NCI-H2171 treated with DMSO at 0.1 percent for 48 hours (cell line): ENCODE results near the gene ATG2A.
A peak's percentile ranks its signal among the peaks of the same experiment; 100 is the strongest.

ENCODE experiments used
- DNase-seq: peaks from one replicate; lab custom pipeline; 2025; lab: John Stamatoyannopoulos, UW

Gene ATG2A

DNA sequence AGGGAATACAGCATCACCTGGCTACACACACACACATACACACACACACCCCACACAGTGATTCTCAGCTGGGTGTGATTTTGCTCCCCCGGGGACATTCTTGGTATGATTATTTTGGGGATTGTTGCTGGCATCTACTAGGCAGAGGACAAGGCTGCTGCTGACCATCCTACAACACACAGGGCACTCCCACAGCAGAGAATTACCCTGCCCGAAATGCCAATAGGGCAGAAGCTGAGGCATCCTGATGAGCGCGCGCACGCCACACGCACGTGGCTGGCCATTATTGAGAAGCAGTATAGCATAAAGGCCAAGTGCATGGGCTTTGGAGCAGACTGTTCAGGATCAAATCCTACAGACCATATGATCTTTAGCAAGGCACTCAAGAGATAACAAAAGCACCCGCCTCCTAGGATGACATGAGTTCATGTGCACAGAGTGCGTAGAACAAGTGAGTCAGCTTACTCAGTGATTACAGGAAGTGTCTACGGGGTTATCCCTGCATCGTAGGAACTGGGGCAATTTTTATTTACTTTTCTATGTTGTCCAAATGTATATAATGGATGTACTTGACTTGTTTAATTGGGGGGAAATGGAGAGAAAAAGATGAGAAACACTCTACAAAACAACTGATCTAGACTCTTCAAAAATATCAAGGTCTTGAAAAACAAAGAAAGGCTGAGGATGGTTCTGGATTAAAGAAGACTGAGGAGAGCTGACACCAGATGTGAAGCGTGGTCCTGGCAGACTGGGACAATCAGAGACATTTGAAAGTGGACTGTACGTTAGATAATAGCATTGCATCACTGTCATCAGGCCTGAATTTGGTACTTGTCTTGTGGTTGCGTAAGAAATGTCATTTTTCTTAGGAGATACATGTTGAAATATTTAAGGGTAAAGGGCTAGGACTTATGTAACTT is 31.4 kb downstream of the ATG2A start:
- DNase-seq = no peak

DNA sequence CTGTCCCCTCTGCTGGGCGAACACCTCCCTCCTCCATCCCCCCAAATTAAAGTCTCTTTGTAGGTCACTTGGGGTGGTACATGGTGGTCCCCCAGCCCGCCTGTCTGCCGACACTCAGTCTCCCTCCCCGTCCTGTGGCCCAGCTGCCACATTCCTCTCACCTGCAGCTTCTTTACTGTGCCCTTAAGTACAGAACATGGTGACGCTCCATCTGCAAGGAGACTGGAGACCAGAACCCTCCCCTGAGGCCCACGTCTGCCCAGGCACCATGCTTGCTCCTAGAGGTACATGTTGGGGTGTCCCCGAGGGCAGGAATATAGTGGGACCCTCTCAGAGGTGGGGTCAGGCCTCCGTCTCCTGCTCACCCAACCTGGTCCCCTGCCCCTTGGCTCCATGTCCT is 33.0 kb downstream of the ATG2A start:
- DNase-seq = no peak

DNA sequence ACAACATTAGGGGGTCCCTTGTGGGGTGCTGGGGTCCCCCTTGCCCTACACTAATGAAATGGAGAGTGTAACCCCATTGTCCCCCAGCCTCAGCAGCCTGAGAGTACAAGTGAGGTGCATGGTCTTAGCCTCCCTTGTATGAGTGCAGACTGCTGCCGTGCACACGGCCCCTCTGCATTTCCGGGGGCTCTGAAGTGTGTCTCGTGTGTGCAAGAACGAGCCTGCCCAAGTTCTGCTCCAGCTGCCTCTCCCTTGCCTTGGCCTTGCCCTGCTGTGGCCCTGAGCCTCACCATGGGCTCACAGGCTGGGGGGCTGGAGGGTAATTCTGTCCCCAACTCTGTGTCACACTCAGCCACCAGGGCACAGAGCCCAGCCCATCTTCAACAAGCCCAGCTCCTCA is 33.4 kb downstream of the ATG2A start:
- no peak for DNase-seq

DNA sequence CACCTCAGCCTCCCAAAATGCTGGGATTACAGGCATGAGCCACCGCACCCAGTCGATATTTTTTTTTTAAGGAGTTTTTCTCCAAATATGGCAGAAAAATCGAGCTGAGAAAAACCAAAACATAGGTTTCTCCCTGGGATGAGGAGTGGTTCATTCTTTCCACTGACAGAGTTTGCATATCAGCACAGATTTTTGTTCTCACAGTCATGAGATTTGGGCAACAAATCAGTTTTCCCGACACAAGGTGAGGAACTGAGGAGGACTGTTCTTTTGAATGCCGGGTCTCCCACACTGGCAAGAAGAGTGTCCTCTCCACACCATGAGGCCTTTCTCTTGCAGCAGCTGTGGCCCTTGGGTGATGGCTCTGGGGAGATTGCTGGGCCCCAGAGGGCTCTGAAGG is 34.8 kb downstream of the ATG2A start:
- no peak for DNase-seq

DNA sequence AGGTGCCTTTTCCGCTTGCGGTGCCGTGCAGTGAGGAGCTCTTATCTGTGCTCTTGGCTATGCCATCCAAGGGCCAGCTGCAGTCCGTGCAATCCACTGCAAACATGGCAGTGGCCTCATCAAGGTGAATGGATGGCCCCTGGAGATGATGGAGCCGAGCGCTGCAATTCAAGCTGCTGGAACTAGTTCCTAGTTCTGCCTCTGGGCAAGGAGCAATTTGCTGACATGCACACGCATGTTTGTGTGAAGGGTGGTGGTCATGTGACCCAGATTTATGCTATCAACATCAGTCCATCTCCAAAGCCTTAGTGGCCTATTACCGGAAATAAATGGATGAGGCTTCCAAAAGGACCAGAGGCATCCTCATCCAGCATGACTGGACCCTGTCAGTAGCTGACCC is 35.5 kb downstream of the ATG2A start:
- DNase-seq = peak; percentile 5

DNA sequence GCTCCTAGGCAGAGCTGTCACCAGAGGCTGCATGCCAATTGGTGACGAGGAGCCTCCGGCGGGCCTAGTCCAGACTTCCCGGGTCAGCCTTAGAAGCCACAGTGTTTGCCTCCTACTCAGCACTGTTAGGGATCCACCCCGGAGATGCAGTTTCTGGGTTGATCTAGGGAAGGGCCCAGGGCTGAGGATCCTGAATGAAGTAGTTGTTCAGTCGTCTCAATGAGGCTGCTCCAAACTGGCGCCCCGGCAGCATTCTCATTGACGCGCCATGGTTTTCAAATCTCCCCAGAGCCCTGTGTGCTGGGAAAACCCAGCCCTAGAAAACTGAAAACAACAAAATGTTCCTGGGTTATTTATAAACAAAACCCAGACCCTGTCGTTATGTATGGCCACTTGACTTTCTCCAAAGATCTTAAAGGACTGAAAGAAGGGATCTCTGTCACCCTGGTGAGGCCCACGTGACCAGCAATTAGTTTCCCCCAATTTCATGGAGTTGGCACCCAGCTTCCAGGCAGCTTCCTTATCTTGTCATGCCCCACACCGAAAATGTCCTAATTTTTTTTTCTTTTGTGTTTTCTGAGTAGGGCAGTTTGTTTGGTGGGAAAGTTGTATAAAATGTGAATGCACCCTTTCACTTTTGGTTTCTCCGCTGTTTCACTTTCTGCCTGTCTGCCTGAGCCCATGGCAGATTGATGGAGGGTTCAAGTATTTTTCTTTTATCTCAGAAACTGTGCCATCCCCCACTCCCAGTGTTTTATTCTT is 36.6 kb downstream of the ATG2A start:
- no peak for DNase-seq

DNA sequence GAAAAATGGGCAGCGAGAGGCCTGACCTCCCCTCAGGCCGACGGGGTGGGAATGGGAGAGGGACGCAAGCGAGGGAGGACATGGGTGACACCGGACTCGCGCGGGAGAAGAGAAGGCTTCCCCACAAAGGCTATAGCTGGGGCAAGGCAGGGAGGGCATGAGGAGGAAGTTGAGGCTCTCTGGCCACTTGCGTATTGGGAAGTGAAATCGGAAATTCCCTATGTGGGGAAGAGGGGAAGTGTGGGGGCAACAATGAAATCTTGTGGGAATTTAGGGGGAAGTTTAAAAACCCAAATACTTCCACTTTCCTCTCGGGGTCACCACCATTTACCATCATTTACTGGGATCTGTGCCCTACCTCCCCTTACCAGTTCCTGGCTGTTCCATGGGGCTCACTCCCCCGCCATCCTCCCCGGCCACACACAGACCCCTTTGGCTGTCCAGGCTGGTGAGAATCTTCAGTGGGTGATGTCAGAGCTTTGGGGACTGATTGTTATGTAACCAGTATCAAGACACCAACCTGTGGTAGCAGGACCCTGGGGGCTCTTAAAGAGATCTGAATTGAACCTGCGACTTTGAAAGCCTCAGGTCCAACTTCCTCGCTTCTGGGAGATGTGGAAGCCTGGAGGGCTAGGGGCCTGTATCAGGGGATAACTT is 37.6 kb downstream of the ATG2A start:
- DNase-seq = no peak

DNA sequence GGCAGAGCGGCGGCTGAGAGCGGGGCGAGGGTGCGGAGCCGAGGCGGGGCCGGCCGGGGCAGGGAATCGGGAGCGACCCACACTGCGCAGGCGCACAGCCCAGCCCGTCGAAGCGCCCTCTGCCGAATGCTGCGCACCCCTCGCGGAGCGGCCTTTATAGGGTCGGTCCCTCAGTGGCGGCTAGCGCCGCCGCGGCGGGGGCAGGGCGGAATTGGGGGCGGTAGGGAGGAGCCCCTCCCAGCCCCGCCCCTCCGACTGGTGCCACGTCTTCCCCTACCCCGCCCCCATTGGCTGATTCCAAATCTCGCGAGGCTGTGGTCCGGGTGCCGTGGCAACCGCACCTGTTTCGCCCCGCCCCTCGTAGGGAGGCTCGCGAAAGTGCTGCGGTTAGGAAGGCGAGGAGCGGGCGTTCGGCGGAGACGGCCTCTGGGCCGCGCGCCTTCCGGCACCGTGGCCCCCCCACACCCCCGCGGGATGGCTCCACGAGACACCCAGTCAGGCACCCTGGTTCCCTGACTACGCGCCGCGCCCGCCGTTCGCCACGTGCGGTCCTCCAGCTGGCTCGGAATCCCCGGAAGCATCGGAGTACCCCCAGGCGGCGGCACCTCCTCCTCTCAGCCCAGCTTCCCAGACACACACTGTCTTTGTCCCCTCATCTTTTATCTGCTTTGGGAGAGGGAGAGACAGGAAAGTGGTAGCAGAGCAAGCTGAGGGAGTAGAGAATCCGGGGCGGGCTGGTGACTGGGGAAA is 38.3 kb downstream of the ATG2A start, which contains the start of gene EHD1:
Gene EHD1 (minus strand): TSS at position 128 of the 750 bp plus-strand sequence. CDS start 157 bp downstream, outside the sequence.
- peak; percentile 97 for DNase-seq

DNA sequence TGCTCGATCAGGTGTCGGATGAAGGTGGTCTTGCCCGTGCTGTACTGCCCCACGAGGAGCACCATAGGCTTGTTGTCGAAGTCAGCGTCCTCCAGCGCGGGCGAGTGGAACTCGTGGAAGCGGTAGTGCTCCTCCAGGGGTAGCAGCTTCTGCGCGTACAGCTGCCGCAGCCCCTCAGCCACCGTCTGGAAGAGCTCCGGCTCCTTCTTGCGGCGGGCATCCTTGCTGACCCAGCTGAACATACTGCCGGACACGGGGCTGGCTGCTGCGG is 38.9 kb downstream of the ATG2A start:
- DNase-seq = peak; percentile 52

DNA sequence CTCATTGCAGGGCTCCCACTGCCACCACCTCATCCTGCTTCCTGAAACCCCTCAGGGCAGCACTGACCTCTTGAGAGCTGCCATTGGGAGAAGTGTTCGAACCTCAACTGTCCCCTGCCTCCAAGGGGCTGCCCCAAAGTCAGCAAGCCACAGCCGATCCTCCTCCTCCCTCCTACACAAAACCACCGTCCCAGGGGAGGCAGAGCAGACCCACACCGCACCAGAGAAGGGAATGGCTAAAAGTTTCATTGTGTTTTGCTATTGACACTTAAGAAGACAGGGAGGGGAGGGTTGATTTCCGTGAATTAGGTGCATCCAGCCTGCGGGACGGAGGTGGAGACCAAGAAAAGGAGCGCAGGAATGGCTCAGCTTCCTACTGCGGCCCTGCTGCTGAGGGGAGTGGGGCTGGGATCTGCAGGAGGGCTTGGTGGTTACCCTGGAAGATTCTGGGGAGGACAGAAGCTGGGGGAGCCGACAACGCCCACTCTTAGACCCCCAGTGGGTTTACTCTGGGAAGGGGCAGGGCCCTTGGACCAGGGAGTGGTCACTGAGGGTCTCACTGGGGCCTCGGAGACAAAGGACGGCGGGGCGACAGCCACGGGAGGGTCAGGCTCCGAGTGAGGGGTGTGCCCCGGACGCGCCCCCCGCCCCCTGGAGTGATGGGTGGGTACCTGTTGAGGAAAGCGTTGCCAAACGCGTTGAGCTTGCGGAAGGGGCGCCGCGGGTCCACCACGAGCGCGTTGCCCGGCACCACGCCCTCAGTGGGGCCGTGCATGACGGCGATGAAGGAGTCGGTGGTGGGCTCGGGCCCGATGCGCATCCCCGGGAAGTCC is 39.4 kb downstream of the ATG2A start:
- no peak for DNase-seq

DNA sequence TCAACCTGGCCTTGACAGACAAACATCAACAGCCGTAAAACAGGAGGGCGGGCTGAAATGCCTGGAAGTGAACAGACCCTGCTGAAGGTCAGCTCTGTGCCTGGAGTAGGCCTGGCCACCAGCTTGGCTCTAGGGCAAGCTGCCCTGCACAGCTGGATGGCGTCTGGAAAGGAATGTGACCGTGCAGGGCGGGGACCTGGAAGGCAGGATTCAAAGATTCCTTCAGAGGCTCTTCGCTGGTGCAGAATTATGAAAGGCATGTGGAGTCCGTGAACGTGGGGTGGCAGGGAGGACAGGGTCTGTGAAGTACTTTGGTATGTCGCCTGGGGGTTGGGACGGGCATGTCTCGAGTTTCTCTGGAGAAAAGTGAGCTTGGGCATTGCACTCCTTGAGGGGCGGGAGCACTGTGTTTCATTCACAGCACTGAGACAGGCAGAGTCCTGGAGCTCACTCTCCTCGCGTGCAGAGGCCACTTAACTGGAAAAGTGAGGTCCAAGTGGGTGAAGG is 40.1 kb downstream of the ATG2A start:
- DNase-seq = no peak

DNA sequence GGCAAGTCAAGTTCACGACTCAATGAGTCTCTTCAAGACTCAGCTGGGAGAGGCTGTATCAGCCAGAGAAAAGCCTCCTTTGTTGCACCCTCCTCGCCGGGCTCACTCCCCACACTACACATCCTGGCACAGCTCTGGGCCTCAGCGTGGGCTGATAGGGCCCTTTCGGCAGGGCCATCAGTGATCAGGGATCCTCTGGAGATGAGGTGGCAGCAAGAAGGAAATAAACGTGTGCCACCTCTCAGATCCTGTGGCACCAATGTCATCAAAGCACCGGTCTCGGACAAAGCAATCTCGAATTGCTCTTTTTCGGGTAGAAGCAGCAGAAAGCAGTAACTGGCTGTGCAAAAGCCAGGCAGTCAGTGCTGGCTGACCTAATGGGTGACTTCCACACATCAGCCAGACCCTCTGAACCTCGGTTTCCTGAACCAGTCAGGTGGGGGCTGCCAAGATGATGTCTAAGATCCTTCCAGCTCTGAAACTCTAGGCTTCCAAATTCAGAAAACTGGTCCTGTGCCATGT is 40.7 kb downstream of the ATG2A start:
- DNase-seq = no peak

DNA sequence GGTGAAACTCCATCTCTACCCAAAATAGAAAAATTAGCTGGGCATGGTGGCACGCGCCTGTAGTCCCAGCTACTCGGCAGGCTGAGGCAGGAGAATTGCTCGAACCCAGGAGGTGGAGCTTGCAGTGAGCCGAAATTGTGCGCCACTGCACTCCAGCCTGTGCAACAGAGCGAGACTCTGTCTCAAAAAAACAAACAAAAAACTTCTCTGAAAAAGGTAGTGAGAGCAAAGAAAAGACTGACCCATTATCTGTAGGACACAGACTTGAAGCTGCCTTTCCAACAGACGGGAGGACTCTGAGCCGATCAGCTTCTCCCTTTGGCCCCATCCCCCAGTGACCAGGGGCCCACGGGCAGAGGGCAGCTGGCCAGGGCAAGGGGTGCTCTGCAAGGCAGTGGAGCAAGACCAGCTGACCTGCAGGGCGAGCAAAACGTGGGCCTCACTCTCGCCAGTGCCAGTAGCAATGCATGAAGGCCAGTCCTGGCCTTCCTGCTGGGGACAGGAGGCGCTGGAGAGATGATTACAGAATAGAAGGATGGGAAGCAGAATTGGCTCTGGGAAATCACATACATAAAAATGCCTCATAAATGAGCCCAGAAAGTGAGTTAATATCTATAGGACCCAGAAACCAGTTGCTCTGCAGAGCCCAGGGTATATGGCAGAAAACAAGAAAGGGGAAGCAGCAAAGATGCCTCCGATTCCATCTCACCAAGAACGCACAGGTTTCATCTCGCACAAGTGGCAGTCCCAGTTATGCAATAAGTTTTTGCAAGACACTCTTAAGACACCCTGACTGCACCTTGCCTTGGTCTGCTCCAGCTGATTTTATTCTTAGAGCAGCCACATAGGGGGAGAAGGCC is 41.4 kb downstream of the ATG2A start:
- no peak for DNase-seq

DNA sequence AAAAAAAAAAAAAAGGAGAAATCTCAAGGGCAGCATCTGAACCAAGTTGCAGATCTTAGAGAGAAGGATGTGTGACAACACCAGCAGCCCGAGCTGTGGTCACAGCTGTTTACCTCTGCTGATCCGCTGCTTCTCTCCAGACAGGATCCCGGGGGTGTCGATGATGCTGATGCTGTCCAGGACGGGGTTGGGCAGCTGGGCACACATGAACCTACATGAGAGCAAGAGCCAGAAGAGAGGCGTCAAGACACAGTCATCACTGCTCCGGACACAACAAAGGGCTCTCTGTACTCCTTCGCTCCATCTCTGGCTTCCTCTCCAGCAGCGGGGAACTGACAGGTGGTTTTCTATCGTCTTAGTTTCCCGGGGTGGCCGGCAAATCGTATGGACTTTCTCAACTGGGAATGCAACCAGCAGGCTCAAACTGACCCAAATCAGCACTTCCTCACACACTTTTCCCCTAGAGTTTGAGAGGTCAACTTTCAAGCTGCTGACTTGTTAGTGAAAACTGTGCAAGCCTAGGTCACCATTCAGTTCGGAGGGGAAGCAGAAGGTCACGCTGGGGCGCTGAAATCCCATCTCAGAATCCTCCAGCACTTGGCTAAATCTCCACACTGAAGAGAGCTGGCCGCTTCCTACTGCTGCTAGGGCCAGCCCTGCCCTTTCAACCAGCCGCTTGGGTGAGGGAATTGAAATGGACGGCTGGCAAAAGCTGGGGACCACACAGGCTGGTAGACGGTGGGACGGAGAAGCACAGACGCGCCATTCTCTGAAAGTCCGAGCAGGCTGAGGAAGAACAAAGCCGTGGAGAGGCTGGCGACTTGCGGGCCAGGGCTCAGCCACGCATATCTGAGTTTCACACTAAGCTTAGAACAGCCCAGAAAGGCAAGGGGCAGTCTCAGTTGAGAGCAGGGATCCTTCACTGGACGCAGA is 42.4 kb downstream of the ATG2A start:
- no peak for DNase-seq

DNA sequence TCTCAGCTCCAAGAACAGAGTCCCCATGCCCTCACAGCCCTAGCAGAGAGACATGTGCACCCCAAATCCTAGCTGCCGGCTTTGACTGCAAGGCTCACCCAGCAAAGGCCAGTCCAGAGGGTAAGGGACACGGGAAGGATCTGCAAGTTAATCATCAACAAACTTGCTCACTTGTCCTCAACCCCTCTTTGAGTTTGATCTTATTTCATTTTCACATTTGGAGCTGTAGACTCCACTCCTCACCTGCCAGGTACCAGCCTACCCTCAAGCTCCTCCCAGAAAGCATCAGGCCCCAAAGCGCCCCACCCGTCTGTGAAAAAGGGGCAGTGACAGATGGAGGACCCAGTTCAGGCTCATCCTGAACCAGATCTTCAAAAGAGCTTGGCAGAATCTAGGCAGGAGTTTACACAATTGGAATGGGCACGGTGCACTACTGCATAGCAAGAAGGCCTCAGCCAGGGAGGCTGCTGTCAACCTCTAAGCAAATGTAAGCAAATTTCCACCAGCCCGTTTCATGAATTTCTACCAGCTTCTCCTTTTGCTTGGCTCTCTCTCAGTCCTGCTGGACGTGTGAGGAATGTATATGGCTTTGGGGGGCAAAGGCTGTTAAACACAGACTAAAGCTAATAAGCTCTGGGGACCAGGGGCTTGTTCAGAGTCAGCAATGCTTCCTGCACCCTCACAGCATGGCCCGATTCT is 44.1 kb downstream of the ATG2A start:
- peak; percentile 13 for DNase-seq

DNA sequence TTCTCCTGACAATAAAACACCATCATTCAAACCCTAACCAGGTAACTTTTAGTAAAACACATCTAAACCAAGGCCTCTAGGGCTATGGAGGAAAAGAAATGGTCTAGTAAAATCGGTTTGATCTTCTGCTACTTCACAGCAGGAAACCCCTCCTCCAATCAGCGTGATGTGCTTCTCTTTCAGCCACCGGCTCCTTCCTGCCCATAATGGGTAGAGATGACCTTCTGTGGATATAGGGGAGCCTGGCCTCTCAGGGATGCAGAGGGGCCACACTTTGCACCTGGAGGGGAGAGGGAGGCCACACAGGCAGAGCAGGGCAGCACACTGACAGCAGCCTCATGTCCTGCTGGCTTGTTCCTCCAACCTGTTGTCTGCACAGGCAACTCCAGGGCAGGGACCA is 45.5 kb downstream of the ATG2A start:
- no peak for DNase-seq

DNA sequence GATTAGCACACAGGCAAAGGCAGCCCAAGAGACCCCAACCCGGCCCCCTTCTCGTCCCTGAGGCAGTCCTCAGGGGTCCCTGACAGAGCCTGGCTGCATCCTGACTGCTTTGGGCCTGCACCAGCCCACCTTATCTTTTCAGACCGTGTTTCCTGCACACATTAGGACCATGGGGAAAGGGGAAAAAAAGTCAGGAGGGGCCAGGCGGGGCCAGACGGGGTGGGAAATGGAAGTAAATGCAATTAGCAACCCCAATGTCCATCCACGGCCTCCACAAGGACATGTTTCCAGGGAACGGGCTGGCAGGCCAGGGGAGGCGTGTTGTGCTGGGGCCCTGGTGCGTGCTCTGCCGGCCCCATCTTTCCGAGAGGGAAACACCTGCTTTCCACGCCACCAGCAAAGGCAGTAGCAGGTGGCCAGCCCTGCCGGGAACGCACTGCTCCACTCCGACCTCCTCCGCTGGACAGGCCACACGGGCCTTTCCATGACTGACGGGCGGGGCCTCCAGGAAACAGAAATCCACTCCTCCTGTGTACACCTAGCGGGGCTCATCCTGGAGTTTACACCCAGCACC is 46.0 kb downstream of the ATG2A start:
- DNase-seq = no peak
